HG03135 (cell line): Measurements from ENCODE around the gene ADGRG4.

Experiments
- ATAC-seq: cut with Tn5 transposase; IDR thresholded peaks from one replicate; pipeline ENCODE4 v1.9.1; 2021; ENCODE audit warnings: mild to moderate bottlenecking, moderate library complexity; ENCODE audit not compliant: unreplicated experiment

ADGRG4 gene

DNA sequence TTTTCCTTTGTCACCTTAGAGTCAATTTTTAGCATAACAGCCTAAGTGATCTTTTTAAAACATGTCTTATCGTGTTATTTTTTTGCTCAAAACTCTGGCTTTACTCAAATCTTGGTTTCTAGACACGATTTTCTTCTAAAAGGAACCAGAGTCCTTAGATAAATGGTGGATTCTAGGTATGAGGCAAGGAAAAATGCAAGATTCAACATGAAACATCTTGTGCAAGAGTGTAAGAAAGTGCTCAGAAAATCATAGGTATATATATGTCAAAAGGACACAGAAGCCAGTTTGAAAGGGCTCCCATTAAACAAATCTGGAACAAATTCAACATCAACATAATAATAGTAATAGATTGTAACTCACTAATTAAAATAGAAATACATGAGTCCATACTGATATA is 8.1 kb upstream of the ADGRG4 start:
- no peak for ATAC-seq

DNA sequence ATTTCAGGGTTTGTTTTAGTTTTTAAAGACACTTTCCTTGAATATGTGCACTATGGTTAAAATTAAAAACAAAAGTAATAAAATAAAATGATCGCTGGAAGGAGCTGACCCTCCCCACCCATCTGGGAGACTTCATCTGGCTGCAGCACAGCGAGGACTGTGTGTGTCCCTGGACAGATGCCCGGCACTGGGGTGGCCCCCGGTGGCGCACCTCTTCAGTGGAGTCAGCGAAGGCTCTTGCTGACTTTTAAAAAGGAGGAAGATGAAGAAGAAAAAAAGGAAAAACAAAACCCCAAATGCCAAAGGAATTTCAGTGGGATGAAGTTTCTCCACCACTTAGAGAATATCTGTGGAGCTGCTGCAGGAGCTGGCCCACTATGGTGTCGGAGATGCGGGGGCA is 5.4 kb upstream of the ADGRG4 start:
- ATAC-seq = no peak

DNA sequence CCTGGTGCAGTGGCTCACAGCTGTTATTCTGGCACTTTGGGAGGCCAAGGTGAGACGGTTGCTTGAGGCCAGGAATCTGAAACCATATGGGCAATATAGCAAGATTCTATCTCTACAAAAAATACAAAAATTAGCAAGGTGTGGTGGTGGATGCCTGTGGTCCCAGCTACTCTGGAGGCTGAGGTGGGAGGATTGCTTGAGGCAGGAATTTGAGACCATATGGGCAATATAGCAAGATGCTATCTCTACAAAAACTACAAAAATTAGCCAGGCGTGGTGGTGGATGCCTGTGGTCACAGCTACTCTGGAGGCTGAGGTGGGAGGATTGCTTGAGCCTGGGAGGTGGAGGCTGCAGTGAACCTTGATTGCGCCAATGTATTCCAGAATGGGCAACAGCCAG is 2.3 kb downstream of the ADGRG4 start:
- ATAC-seq = no peak

DNA sequence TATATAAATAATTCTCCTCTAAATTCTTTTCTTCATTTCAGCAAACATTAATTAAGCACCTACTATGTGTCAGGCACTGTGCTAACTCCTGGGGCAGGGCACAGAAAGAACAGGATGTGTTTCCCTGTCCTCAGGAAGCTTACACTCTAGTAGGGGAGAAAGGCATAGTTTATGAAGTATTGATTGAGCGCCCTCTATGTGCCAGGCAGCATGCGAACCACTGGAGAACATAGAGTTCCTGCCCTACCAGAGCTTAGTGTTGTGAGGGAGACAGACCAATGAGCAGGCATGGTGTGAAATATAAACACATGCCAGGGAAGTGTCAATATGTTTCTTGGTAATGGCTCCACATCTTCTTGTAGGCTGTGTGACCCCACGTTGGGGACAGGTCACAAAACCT is 3.7 kb downstream of the ADGRG4 start:
- no peak for ATAC-seq

- no peak for ATAC-seq
Measured at GRCh38 chrX:136306182-136306581, 5.4 kb downstream of the ADGRG4 start.

- ATAC-seq = no peak
Measured at GRCh38 chrX:136307471-136307870, 6.7 kb downstream of the ADGRG4 start.

GRCh38 chrX:136310411-136310810 is 9.6 kb downstream of the ADGRG4 start:
- ATAC-seq = no peak

DNA sequence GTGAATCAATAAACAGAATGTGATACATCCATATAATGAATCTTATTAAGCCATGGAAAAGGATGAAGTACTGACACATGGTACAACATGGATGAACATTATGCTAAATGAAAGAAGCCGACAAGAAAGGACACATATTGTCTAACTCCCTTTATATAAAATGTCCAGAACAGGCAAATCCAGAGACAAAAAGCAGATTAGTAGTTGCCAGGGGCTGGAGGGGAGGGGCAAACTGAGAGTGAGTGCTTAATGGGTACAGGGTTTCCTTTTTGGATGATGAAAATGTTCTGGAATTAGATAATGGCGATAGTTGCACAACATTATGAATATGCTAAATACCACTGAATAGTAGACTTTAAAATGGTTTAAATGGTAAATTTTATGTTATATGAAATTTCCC is 17.4 kb downstream of the ADGRG4 start:
- ATAC-seq = no peak

DNA sequence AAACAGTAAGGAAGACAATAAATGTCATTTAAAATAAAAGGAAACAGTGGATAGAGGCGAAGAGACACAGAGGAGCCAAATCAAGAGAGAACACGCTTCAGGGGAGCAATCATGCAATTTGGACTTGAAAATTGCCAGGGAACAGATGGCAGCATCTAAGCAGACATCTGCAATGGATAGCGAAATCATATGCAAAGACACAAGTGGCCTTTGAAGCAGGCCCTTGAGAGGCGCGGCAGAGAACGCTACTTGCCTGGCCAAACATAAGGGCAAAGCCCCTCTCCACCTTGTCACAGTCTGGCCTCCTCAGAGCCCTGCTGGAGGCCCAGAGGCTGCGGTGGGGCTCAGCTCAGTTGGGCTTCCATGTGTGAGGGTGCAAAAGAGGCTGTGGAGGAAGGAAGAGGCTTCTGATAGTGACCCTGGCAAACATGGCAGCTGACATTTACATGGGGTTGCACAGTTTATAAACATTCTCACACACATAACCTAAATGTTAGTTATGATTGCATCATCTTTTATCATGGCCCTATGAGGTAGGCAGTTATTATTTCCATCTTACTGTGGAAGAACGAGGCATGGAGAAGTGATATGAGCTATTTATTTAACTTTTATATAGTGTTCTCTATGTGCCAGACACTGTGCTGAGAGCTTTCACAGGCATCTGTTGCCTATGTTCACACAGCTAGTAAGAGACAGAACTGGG is 18.3 kb downstream of the ADGRG4 start:
- no peak for ATAC-seq

DNA sequence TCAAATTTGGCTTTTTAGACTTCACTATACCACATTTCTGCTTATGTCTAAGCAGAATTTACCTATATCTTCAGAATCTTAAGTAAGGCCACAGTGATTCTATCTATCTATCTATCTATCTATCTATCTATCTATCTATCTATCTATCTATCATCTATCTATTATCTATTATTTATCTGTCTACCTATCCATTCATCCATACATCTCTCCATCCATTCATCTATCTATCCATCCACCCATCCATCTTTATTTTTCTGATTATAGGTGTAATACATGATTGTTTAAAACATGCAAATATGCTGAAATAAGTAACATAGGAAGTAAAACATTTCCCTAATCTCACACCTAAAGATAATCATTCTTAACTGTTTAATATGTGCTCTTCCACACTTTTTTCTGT is 18.8 kb downstream of the ADGRG4 start:
- no peak for ATAC-seq

GRCh38 chrX:136321532-136321931 is 20.8 kb downstream of the ADGRG4 start:
- no peak for ATAC-seq

- ATAC-seq = no peak
Measured at GRCh38 chrX:136322064-136322463, 21.3 kb downstream of the ADGRG4 start.

DNA sequence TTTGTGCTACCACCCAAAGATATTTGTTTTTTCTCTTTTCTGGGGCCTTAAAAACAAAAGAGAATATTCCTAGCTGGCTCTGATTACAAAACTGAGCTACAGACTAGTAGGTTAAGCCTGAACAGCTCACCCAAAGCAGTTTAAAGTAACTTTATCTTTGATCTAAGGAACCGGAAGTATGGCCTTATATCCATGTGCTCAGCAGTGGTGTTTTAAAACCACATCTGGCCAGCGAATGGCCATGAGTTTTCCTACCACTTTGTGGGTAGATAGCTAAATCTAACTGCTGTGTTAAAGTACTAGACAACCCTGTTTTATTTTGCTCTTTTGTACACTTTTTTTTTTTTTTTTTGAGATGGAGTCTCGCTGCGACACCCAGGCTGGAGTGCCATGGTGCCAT is 24.6 kb downstream of the ADGRG4 start:
- no peak for ATAC-seq

DNA sequence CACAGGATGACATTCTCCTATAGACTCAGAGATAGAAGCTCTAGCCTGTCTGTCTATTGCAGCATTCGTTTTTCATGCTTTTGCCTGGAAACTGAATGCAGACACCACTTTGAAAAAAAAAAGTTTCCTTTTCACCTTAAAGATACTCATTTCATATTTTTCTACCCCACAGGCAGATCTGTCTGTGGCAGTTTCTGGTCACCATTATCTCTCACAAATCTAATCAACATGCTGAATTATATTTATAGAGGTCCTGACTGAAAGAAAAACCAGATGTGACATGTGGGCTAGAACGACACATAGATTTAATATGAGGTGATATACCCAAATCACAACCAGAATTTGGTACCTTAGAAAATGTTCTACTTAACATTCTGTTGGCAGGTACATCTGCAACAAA is 28.2 kb downstream of the ADGRG4 start:
- no peak for ATAC-seq

DNA sequence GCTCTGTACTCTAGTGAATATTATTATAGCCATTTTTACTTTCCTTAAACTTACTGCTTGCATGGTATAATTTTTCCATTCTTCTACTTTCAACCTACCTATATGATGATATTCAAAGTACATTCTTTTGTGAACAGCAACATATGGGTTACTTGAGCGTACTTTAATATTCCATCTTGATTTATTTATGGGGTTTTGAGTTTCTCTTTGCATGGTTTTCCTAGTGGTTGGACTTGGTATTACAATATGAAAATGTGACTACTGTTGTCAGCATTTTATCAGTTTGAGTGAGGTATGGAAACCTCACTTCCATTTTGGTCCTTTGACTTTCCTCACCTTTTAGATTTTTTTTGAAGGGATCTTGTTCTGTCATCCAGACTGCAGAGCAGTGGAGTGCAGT is 35.9 kb downstream of the ADGRG4 start:
- ATAC-seq = no peak

GRCh38 chrX:136339702-136340101 is 38.9 kb downstream of the ADGRG4 start:
- ATAC-seq = no peak

GRCh38 chrX:136344320-136344719 is 43.6 kb downstream of the ADGRG4 start:
- no peak for ATAC-seq

DNA sequence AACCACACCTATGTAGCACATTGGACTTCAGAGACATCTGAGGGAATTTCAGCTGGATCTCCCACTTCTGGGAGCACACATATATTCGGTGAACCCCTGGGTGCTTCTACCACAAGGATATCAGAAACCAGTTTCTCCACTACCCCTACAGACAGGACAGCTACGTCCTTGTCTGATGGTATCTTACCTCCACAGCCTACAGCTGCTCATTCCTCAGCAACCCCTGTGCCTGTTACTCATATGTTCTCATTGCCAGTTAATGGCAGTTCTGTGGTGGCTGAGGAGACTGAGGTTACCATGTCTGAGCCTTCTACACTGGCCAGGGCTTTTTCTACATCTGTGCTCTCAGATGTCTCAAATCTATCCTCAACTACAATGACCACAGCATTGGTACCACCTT is 45.7 kb downstream of the ADGRG4 start:
- no peak for ATAC-seq

GRCh38 chrX:136347706-136348105 is 46.9 kb downstream of the ADGRG4 start:
- no peak for ATAC-seq

- ATAC-seq = no peak
Measured at GRCh38 chrX:136353526-136354093, 52.8 kb downstream of the ADGRG4 start.

DNA sequence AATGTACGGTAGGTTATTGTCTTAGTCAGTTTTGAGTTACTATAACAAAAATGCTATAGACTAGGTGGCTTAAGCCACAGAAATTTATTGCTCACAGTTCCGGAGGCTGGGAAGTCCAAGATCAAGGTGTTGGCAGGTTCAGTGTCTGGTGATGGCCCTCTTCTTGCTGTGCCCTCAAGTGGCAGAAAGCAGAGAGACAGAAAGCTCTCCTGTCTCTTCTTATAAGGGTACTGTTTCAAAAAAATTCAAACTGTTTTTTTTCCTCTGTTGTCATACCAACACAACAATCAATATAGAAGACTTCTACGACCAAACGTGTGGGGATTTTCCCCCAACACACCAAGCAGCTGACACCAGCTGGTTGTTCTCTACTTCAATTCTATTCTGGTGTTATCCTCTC is 53.4 kb downstream of the ADGRG4 start:
- ATAC-seq = no peak

DNA sequence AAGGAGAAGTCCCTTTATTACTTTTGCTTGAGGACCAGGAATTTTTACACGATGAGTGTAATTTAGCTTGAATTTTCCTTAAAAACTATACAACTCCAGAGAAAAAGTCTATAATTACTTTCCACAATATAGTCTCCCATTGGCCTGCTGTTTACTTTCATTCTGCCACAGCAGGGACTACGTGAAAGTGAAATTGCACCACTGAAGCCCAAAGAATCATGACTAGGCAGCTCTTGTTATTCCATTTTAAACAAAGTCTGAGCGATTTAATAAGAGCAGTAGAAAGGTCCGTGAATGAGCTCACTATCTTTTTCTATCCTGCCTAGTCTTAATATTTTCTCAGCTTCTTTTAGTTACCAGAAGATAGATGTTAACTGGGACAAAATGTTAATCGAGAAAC is 68.6 kb downstream of the ADGRG4 start:
- no peak for ATAC-seq

DNA sequence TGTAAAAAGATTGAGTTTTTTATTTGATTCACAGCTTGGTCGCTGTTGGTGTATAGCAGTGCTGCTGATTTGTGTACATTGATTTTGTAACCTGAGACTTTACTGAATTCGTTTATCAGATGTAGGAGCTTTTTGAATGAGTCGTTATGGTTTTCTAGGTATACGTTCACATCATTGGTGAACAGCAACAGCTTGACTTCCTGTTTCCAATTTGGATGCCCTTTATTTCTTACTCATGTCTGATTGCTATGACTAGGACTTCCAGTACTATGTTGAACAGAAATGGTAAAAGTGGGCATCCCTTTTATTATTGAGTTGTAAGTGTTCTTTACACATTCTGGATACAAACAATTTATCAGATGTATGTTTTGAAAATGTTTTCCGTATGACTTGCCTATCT is 76.0 kb downstream of the ADGRG4 start:
- ATAC-seq = no peak
